HEK293T (cell line): ENCODE results near the gene LTBP4.
A peak's percentile ranks its signal among the peaks of the same experiment; 100 is the strongest.

ENCODE experiments used
- ARNT ChIP-seq: fragments of 450-650 bp; IDR thresholded peaks from 2 replicates; pipeline ENCODE4 v1.6.1; 2017; ENCODE audit warnings: mild to moderate bottlenecking
- BHLHE40 ChIP-seq: fragments of 450-650 bp; IDR thresholded peaks from 2 replicates; pipeline ENCODE4 v1.6.1; 2016; ENCODE audit warnings: mild to moderate bottlenecking, moderate library complexity, borderline replicate concordance
- CTBP1 ChIP-seq: fragments of 450-650 bp; IDR thresholded peaks from 2 replicates; pipeline ENCODE4 v1.6.1; 2016; ENCODE audit warnings: borderline replicate concordance
- ELF4 ChIP-seq: fragments of 450-650 bp; IDR thresholded peaks from 2 replicates; pipeline ENCODE4 v1.6.1; 2017; ENCODE audit warnings: antibody characterized with exemption
- FOXA1 ChIP-seq: fragments of 450-650 bp; IDR thresholded peaks from 2 replicates; pipeline ENCODE4 v1.6.1; 2016; ENCODE audit warnings: mild to moderate bottlenecking
- FOXK2 ChIP-seq: fragments of 450-650 bp; IDR thresholded peaks from 2 replicates; pipeline ENCODE4 v1.6.1; 2016; ENCODE audit warnings: mild to moderate bottlenecking
- FOXM1 ChIP-seq: fragments of 450-650 bp; IDR thresholded peaks from 2 replicates; pipeline ENCODE4 v1.6.1; 2017; ENCODE audit warnings: mild to moderate bottlenecking, borderline replicate concordance
- HDGF ChIP-seq: fragments of 450-650 bp; IDR thresholded peaks from 2 replicates; pipeline ENCODE4 v1.6.1; 2017; ENCODE audit warnings: antibody characterized with exemption, borderline replicate concordance
- NFRKB ChIP-seq: fragments of 450-650 bp; IDR thresholded peaks from 2 replicates; pipeline ENCODE4 v1.6.1; 2016; ENCODE audit warnings: mild to moderate bottlenecking, moderate library complexity
- SUZ12 ChIP-seq: fragments of 450-650 bp; IDR thresholded peaks from 2 replicates; pipeline ENCODE4 v1.6.1; 2016; ENCODE audit warnings: mild to moderate bottlenecking
- TARDBP ChIP-seq: fragments of 450-650 bp; IDR thresholded peaks from 2 replicates; pipeline ENCODE4 v1.6.1; 2016

- TF ChIP-seq SUZ12 (no peak), ARNT (no peak), HDGF (no peak), TARDBP (no peak), NFRKB (no peak), CTBP1 (no peak), FOXK2 (no peak), FOXA1 (no peak), BHLHE40 (no peak), ELF4 (no peak), FOXM1 (peak; percentile 17; the same call in 1 of the 2 replicates)
These were observed 13.6 kb downstream of the LTBP4 start for GRCh38 chr19:40614622-40615411.
